Fibroblast of the aortic adventitia (primary cell): ENCODE data around the gene CSRP3. TPM values are rescaled to one million over a fixed set of nuclear protein-coding genes. Genes with fewer than 3 reads are reported as not detected.

Experiments
- DNase-seq: peaks from one replicate; pipeline ENCODE4 v3.0.0-alpha.2; 2010; ENCODE audit warnings: low read depth
- H3K4me3 ChIP-seq: 2 replicates; pipeline ENCODE4 v1.5.1; 2011; ENCODE audit warnings: low read depth, mild to moderate bottlenecking, control low read depth, low read length, moderate library complexity
- total RNA-seq: library from RNA; depleted of rRNA; stranded (reverse); fragments of >200 nt; gene quantifications from 2 replicates; pipeline ENCODE4 v1.2.3, GENCODE V29; 2012; ENCODE audit warnings: low replicate concordance
- TF ChIP-seq, protein P1 (sequence below): IDR thresholded peaks from 2 replicates; pipeline ENCODE4 v1.5.1; 2011; ENCODE audit warnings: mild to moderate bottlenecking, low read length, control low read depth, inconsistent platforms; ENCODE audit not compliant: insufficient read depth

The CSRP3 gene
- total RNA-seq, 1 donor, result 0.27 TPM

DNA sequence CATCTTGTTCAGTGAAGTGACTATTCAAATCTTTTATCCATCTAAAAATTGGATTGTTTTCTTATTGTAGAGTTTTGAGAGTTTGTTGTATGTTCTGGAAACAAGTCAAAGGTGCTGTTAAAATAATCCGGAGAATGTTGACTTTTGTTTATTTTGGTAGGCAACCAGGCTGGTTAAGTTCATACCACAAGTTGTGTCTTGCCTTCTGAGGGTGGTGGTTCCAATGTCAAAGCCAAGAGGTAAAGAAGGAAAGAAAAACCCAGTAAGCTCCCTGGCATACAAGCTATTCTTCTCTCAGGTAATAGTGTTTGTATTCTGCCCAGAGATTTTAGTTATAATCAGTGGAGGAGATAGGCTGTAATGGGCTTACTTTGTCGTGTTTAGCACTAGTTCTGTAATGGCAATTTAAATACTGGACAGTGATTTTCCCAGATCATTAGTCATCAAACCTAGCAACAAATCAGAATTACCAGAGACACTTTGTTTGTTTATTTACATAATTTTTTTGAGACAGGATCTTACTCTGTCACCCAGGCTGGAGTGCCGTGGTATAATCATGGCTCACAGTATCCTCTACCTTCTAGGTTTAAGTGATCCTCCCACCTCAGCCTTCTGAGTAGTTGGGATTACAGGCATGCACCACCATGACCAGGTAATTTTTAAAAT lies 15.1 kb upstream of the CSRP3 start:
- TF ChIP-seq, protein P1, sequence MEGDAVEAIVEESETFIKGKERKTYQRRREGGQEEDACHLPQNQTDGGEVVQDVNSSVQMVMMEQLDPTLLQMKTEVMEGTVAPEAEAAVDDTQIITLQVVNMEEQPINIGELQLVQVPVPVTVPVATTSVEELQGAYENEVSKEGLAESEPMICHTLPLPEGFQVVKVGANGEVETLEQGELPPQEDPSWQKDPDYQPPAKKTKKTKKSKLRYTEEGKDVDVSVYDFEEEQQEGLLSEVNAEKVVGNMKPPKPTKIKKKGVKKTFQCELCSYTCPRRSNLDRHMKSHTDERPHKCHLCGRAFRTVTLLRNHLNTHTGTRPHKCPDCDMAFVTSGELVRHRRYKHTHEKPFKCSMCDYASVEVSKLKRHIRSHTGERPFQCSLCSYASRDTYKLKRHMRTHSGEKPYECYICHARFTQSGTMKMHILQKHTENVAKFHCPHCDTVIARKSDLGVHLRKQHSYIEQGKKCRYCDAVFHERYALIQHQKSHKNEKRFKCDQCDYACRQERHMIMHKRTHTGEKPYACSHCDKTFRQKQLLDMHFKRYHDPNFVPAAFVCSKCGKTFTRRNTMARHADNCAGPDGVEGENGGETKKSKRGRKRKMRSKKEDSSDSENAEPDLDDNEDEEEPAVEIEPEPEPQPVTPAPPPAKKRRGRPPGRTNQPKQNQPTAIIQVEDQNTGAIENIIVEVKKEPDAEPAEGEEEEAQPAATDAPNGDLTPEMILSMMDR, result no peak

DNA sequence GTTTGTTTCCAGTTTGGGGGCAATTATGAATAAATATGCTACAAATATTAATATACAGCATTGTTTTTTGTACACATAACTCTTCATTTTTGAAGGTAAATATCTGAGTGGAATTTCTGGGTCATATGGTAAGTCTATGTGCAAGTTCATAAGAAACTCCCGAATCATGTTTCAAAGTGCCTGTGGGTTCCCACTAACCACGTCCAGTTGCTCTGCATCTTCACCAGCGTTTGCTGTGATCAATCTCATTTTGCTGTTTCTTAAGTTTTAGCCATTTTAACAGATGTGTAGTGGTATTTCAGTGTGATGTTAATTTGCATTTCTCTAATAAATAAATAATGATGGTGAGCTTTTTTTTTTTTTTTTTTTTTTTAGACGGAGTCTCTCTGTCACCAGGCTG lies 14.2 kb upstream of the CSRP3 start:
- TF ChIP-seq, protein P1, result no peak

More for the DNA sequence above, 15.1 kb upstream of the CSRP3 start:
- H3K4me3 ChIP-seq, result no peak overlapping the region
- no peak for DNase-seq

DNA sequence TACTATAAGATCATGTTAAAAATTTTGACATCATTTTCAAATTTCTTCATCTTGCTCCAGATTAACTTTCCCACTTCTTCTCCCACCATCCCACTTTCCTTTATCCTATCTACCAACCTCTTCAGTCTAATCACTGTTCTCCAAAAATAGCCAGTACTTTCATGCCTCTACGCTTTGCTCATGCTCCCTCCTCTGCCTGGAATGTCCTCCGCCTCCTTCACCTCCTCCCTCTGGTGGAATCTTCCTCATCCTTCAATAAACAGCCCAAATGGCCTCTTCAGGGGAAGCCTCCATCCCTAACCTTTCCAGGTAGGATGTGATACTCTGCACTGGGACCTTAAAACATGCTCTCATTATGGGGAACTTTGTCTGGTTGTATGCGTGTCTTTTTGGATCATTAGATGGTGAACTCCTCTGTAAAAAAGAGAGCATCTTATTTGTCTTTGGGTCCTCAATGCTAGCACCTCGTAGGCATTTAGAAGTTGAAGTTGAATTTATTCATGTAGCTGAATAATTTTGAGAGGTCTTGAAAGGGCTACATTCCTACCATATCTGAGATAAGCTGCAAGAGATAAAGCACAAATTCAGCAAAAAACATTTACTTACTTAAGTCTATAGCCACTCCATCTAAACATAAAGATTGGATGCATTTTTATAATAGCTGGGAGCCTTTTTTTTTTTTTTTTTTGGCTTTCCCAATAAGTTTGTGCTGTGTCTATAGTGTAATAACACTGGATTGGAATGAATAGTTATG lies 8.0 kb upstream of the CSRP3 start:
- peak; percentile 41 for DNase-seq
- no peak overlapping the region for H3K4me3 ChIP-seq
- TF ChIP-seq, protein P1, result no peak

More for the DNA sequence above, 14.2 kb upstream of the CSRP3 start:
- DNase-seq, result no peak
- H3K4me3 ChIP-seq, result no peak overlapping the region

DNA sequence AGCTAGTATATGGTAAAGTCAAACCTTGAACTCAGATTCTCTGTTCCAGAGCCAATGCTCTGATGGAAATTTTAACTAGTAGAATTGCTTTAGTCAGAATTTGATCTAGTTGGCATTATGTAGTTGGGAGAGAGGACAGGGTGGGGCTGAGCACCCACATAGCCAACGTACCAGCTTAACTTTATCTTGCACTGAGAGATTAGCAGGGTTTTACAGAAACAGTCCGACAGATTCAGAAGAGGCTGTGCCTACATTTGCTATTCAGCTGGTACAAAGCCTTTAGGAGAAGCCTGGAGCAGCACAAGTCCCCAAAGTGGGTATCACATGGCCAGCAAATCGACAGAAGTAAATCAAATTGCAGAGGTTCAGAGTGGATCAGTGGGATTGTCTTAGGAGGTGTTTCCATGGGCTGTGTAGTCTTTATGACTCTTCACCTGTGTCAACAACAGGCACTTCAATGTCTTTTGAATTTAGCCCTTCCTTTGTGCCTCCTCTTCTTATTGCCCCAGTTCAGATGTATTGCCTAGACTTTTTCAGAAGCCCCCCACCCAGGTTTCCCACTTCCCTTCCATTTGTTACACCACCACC lies 7.3 kb upstream of the CSRP3 start:
- no peak overlapping the region for H3K4me3 ChIP-seq
- TF ChIP-seq, protein P1, result no peak
- no peak for DNase-seq

DNA sequence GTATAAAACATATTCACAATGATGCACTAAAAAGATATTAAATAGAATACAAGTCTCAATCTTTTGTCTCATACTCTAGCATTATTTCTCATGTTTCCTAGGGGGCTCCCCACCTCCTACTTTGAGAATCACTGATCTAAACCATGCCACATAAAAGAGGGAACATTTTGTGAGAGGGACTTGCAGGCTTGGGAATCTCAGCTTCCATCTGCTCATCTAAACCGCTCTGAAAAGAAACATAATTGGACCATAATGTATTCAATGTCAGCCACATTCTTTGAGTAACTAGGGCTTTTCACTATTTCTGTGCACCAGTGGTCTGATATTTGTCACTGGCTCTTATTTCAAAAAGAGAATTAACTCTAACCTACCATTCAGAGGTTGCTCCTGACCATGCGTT lies 6.4 kb upstream of the CSRP3 start:
- no peak for DNase-seq
- no peak overlapping the region for H3K4me3 ChIP-seq
- TF ChIP-seq, protein P1, result no peak

DNA sequence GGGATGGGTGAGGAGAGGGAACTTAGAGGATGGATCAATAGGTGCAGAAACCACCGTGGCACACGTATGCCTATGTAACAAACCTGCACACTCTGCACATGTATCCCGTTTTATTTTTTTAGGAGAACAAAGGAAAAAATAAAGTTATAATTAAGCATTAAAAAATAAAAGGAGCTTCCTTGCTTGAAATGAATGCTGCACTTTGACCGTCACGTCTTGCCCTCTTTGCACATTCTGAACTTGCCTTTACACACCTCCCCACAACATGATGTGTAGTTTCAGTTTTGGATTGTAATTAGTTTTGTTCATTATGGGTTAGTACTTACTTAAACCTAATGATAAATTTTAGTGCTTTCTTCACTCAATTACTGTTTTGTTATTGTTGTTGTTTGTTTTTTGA lies 3.1 kb upstream of the CSRP3 start:
- TF ChIP-seq, protein P1, result no peak
- H3K4me3 ChIP-seq, result no peak overlapping the region
- DNase-seq, result no peak
